K562 (cell line): ENCODE data around the gene FAM114A2. TPM values are rescaled to one million over a fixed set of nuclear protein-coding genes. Genes with fewer than 3 reads are reported as not detected.
A peak's percentile ranks its signal among the peaks of the same experiment; 100 is the strongest.

ENCODE experiments used
- ATAC-seq: fragments of 200-7000 bp; cut with Tn5 transposase; 3 replicates; pipeline ENCODE4 v1.9.1; 2020; ENCODE audit warnings: moderate library complexity
- BruUV-seq: library from RNA; stranded (reverse); fragments of 400-500 nt; replicated peaks from 2 replicates; lab custom pipeline; 2021; lab: Mats Ljungman, UMichigan
- CTCF ChIA-PET: fragments of 300-600 bp; formaldehyde crosslinking; extraction: SDS; loops from one replicate; lab custom pipeline; 2021; ENCODE audit warnings: low intra/inter-chr PET ratio; lab: Yijun Ruan, JAX
- POLR2A ChIA-PET: fragments of 300-600, 350-650 bp; sonication (Branson Sonifier 250); formaldehyde crosslinking; extraction: SDS; loops from one replicate; lab custom pipeline; 2021; ENCODE audit warnings: antibody characterized with exemption, inconsistent platforms; lab: Yijun Ruan, JAX
- DNase-seq, 4 experiments: peaks; one replicate each; pipeline versions ENCODE4 v3.0.0 to v3.0.0-alpha.2; 2011 to 2018; ENCODE audit warnings: low spot score in 3 of 4, mixed read lengths in 3 of 4; ENCODE audit errors: extremely low read depth in 1 of 4
- FAIRE-seq: peaks from 2 replicates; lab custom pipeline; 2011; peaks lifted over from hg19 to GRCh38; lab: Jason Lieb, UNC
- H2AFZ ChIP-seq: 2 replicates; pipeline ENCODE4 v1.6.0; 2011; ENCODE audit warnings: low read depth, low read length, control low read depth, inconsistent platforms
- H3K27ac ChIP-seq: fragments of 200-600 bp; 3 replicates; pipeline ENCODE4 v1.8.0; 2011; ENCODE audit warnings: low read depth, mild to moderate bottlenecking, control low read depth, inconsistent platforms, low read length, moderate library complexity, mixed read lengths; ENCODE audit errors: extremely low read depth
- H3K27me3 ChIP-seq, 2 experiments: fragments of 300-600 bp in 1 of 2; 2 replicates in 1 of 2; 3 replicates in 1 of 2; pipeline versions ENCODE4 v1.6.0 to v1.8.0; 2011; ENCODE audit warnings: inconsistent platforms in 2 of 2, low read length in 2 of 2, mild to moderate bottlenecking in 1 of 2, mixed read lengths in 1 of 2, moderate library complexity in 1 of 2; ENCODE audit not compliant: control insufficient read depth in 2 of 2, insufficient read depth in 2 of 2
- H3K36me3 ChIP-seq: fragments of 300-600 bp; 3 replicates; pipeline ENCODE4 v1.8.0; 2011; ENCODE audit warnings: mild to moderate bottlenecking, low read length, inconsistent platforms; ENCODE audit not compliant: control insufficient read depth, insufficient read depth
- H3K4me1 ChIP-seq, 2 experiments: fragments of 200-600 bp in 1 of 2; replicated peaks in 1 of 2; 2 replicates in 1 of 2; 3 replicates in 1 of 2; pipeline versions ENCODE4 v1.5.1 to v1.8.0; 2011; ENCODE audit warnings: inconsistent platforms in 2 of 2, low read length in 2 of 2, mild to moderate bottlenecking in 1 of 2, mixed read lengths in 1 of 2, moderate library complexity in 1 of 2; ENCODE audit not compliant: control insufficient read depth in 2 of 2, insufficient read depth in 2 of 2
- H3K4me2 ChIP-seq: 2 replicates; pipeline ENCODE4 v1.6.1; 2011; ENCODE audit warnings: low read length, control low read depth, inconsistent platforms, mixed read lengths; ENCODE audit not compliant: insufficient read depth
- H3K4me3 ChIP-seq: fragments of 200-600 bp; sonication (generic), shearing (Covaris generic); 2 replicates; pipeline ENCODE4 v1.5.1; 2016; ENCODE audit warnings: control low read depth, inconsistent platforms
- H3K79me2 ChIP-seq: fragments of 200-600 bp; 3 replicates; pipeline ENCODE4 v1.8.0; 2011; ENCODE audit warnings: low read length, inconsistent platforms; ENCODE audit not compliant: control insufficient read depth, insufficient read depth
- H3K9ac ChIP-seq, 2 experiments: 2 replicates each; pipeline versions ENCODE4 v1.6.0 to v1.6.1; 2011; ENCODE audit warnings: low read depth in 2 of 2, low read length in 2 of 2, control low read depth in 1 of 2, inconsistent platforms in 1 of 2, mild to moderate bottlenecking in 1 of 2, mixed read lengths in 1 of 2; ENCODE audit not compliant: insufficient read depth in 1 of 2
- H3K9me1 ChIP-seq: one replicate; pipeline ENCODE4 v1.6.0; 2011; ENCODE audit warnings: inconsistent platforms, mild to moderate bottlenecking, low read length, moderate library complexity; ENCODE audit not compliant: control insufficient read depth, insufficient read depth
- H3K9me3 ChIP-seq: replicated peaks from 2 replicates; pipeline ENCODE4 v1.5.1; 2011; ENCODE audit warnings: low read depth, low read length, inconsistent platforms; ENCODE audit not compliant: control insufficient read depth, insufficient read depth
- H4K20me1 ChIP-seq: replicated peaks from 2 replicates; pipeline ENCODE4 v1.6.1; 2011; ENCODE audit warnings: low read length, inconsistent platforms, mixed read lengths; ENCODE audit not compliant: control insufficient read depth, insufficient read depth
- BACH1 ChIP-seq: fragments of 200-800 bp; sonication (Bioruptor generic); IDR thresholded peaks from 2 replicates; pipeline ENCODE4 v1.6.1; 2016; ENCODE audit warnings: missing genetic modification characterization, missing compliant biosample characterization
- CTBP1 ChIP-seq: fragments of 450-650 bp; IDR thresholded peaks from 2 replicates; pipeline ENCODE4 v1.6.1; 2016; ENCODE audit warnings: borderline replicate concordance
- DNMT1 ChIP-seq: fragments of 450-650 bp; IDR thresholded peaks from 2 replicates; pipeline ENCODE4 v1.6.1; 2016; ENCODE audit warnings: antibody characterized with exemption, mild to moderate bottlenecking
- ESRRB ChIP-seq: fragments of 250-450 bp; sonication (Bioruptor Pico); IDR thresholded peaks from 2 replicates; pipeline ENCODE4 v1.5.0; 2020; ENCODE audit warnings: mild to moderate bottlenecking, moderate library complexity, borderline replicate concordance
- HDAC6 ChIP-seq: IDR thresholded peaks from 2 replicates; pipeline ENCODE4 v1.6.1; 2012; ENCODE audit warnings: low read depth, mild to moderate bottlenecking, control low read depth, inconsistent platforms, low read length, moderate library complexity
- HDAC8 ChIP-seq: fragments of 450-650 bp; IDR thresholded peaks from 2 replicates; pipeline ENCODE4 v1.6.1; 2016; ENCODE audit warnings: mild to moderate bottlenecking, missing genetic modification characterization, moderate library complexity, missing compliant biosample characterization
- HMGN3 ChIP-seq: IDR thresholded peaks from 2 replicates; pipeline ENCODE4 v1.6.1; 2011; ENCODE audit warnings: borderline replicate concordance, low read depth, mild to moderate bottlenecking, mixed read lengths, low read length; ENCODE audit not compliant: insufficient read length; ENCODE audit errors: extremely low read depth
- KLF13 ChIP-seq: fragments of 450-650 bp; IDR thresholded peaks from 2 replicates; pipeline ENCODE4 v1.6.1; 2016; ENCODE audit warnings: missing genetic modification characterization, low read depth, mild to moderate bottlenecking, missing compliant biosample characterization, moderate library complexity, borderline replicate concordance
- MCM3 ChIP-seq: fragments of 450-650 bp; IDR thresholded peaks from 2 replicates; pipeline ENCODE4 v1.6.1; 2016
- NFRKB ChIP-seq: fragments of 450-650 bp; IDR thresholded peaks from 2 replicates; pipeline ENCODE4 v1.6.1; 2016; ENCODE audit warnings: low read depth
- RAD21 ChIP-seq, 2 experiments: fragments of 250-450 bp in 1 of 2; fragments of 450-650 bp in 1 of 2; sonication (Bioruptor Pico) in 1 of 2; formaldehyde crosslinking in 1 of 2; IDR thresholded peaks in 1 of 2; conservative IDR thresholded peaks in 1 of 2; 2 replicates each; pipeline versions ENCODE4 v1.4.0 to v1.8.0; 2020 to 2022; ENCODE audit warnings: mild to moderate bottlenecking in 2 of 2, moderate library complexity in 1 of 2
- RBM25 ChIP-seq: fragments of 200-400 bp; formaldehyde crosslinking; IDR thresholded peaks from 2 replicates; pipeline ENCODE4 v1.6.1; 2018; ENCODE audit warnings: low read length, low read depth, moderate library complexity; ENCODE audit not compliant: severe bottlenecking
- SP1 ChIP-seq: sonication (generic); formaldehyde crosslinking; IDR thresholded peaks from 2 replicates; pipeline ENCODE4 v1.8.1; 2022; ENCODE audit warnings: mild to moderate bottlenecking, missing genetic modification reagents
- TAF15 ChIP-seq: fragments of 200-400 bp; formaldehyde crosslinking; IDR thresholded peaks from 2 replicates; pipeline ENCODE4 v1.6.1; 2017; ENCODE audit warnings: mild to moderate bottlenecking, low read depth, low read length, moderate library complexity
- TCFL5 ChIP-seq: fragments of 250-450 bp; sonication (Bioruptor Pico); conservative IDR thresholded peaks from 2 replicates; pipeline ENCODE4 v1.6.1; 2021; ENCODE audit warnings: mild to moderate bottlenecking, moderate library complexity, matching md5 sums
- TOE1 ChIP-seq, 2 experiments: fragments of 450-650 bp in 1 of 2; sonication (generic) in 1 of 2; formaldehyde crosslinking in 1 of 2; IDR thresholded peaks; 2 replicates each; pipeline versions ENCODE4 v1.7.1 to v1.8.0; 2016 to 2022; ENCODE audit warnings: borderline replicate concordance in 2 of 2, mild to moderate bottlenecking in 2 of 2, antibody characterized with exemption in 1 of 2, inconsistent platforms in 1 of 2, low read depth in 1 of 2, missing genetic modification reagents in 1 of 2, moderate library complexity in 1 of 2
- ZNF197 ChIP-seq: fragments of 200-800 bp; sonication (Bioruptor generic); IDR thresholded peaks from 2 replicates; pipeline ENCODE4 v1.6.1; 2016; ENCODE audit warnings: low read depth, missing genetic modification characterization, missing compliant biosample characterization
- ZNF707 ChIP-seq: fragments of 250-450 bp; sonication (Bioruptor Pico); conservative IDR thresholded peaks from 2 replicates; pipeline ENCODE4 v1.8.0; 2022; ENCODE audit warnings: inconsistent platforms, mild to moderate bottlenecking, moderate library complexity
- WGBS: fragments of 100-300 bp; shearing (Covaris generic); methylation state at CpG from one replicate; pipeline ENCODE4 v1.1.6; 2016; ENCODE audit warnings: low coverage, mixed read lengths; ENCODE audit not compliant: insufficient coverage; ENCODE audit errors: missing lambda C conversion rate; 5-methylcytosine and 5-hydroxymethylcytosine counted together
- in situ Hi-C: fragments of 300-500 bp; cut with MboI; formaldehyde crosslinking; loops from 4 replicates; pipeline ENCODE4 v1.15.0; 2018; ENCODE audit warnings: inconsistent platforms, mixed read lengths
- intact Hi-C: fragments of 100-400 bp; cut with micrococcal nuclease; formaldehyde crosslinking; loops from 2 replicates; pipeline ENCODE4 v1.14.2; 2022
- polyA plus RNA-seq, 8 experiments: library from polyadenylated mRNA; depleted of rRNA in 4 of 8; stranded (reverse) in 5 of 8; unstranded in 3 of 8; fragments of >200 nt; fragmentation: Nextera tagmentation in 2 of 8; fragmentation: Illumina TruSeq in 1 of 8; extraction: Ambion mirVana in 2 of 8; extraction: Trizol in 1 of 8; gene quantifications; 2 replicates each; pipeline versions ENCODE4 v1.2.1 to v1.2.3, GENCODE V29; 2011 to 2014; ENCODE audit warnings: inconsistent platforms in 1 of 8, missing spikeins in 1 of 8
- total RNA-seq, 7 experiments: library from RNA; depleted of rRNA in 6 of 7; stranded (reverse); fragments of >200 nt in 6 of 7; fragmentation: Illumina TruSeq in 2 of 7; extraction: Trizol in 2 of 7; gene quantifications; 2 replicates each; pipeline versions ENCODE4 v1.2.1 to v1.2.3, GENCODE V29; 2011 to 2021; ENCODE audit warnings: low replicate concordance in 1 of 7
- TF ChIP-seq, protein P1 (sequence below): fragments of 450-650 bp; IDR thresholded peaks from one replicate; pipeline ENCODE4 v1.6.1; 2018; ENCODE audit warnings: mild to moderate bottlenecking, moderate library complexity; ENCODE audit not compliant: partially characterized antibody

The FAM114A2 gene
- total and polyA plus RNA-seq, 9 of the 15 experiments (the other 6 are each of a cell fraction or from before 2014, with no cell fraction given), result 14.4 to 28.1 (median 21.2) TPM

DNA sequence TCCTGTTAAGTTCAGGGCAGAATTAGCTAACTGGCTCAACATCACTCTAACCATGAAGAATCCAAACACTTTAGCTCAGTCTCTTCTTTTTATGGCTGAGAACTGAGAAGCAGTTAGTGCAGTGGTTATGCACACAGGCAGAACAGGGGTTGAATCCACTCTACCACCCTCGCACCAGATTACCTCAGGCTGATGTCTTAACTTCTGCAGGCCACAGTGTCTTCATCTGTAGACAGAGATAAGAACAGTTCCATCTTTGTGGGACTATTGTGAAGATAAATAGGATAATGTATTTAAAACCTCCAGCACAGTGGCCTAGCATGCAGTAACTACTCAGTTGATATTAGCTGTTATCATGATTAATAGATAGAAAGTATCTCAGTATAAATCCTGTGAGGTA is 54.8 kb downstream of the FAM114A2 start (continued):
- TF ChIP-seq CTBP1 (peak; percentile 33; the same call in 1 of the 2 replicates), ZNF707 (CRISPR knock-in tag) (no peak), HDAC8 (tag) (no peak), RAD21 (CRISPR knock-in tag; conservative IDR thresholded peaks at IDR 0.05 in 1 of 2, IDR thresholded peaks at IDR 0.05 in 1 of 2) (no peak), RBM25 (no peak)
- TF ChIP-seq, all 486 proteins: peak for 9

DNA sequence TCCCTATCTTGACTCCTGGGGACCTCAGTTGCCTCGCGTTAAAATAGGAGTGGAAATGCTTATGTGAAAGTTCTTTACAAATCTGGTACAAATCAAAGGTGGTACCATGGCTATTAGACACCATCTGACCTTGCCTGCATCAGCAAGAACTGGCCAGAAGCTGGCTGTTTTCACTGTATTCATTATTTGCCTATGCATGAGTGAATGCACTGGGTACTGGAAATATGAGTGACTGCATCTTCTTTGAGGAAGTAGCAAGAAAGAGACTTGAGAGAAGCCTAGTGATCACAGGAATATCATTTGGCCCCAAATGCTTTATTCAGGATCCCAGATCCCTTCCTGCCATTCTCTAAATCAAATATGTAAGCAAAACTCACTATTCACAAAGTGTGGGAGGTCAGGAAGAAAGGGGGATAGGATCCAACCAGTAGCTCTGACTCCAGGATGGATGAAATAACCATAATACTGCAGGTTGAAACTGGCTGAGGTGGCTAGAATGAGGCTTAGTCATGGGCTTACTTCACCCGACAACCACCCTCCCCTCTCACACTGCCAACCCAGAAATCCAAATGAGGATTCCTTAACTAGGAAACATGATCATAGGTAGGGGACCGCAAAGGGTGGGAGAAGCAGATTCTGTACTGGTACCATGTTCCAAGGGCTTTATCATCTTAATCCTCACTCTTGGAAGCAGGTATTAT is 56.7 kb downstream of the FAM114A2 start:
- POLR2A ChIA-PET, result no interaction called here
- H3K9me3 ChIP-seq, result no peaks in the 10 kb centered on the region
- in situ Hi-C loops, result loop anchor here (5.0 to 10.0 kb wide), 2 partner anchors 203 to 415 kb away; no protein-coding TSS in a partner anchor
- no peak for TF ChIP-seq TOE1 (IDR thresholded peaks at IDR 0.05; ENCODE audit: borderline replicate concordance)
- TF ChIP-seq TOE1 (CRISPR knock-in tag; IDR thresholded peaks at IDR 0.05; ENCODE audit: borderline replicate concordance, low read depth), result no peak
- no peak for TF ChIP-seq HDAC6
- no peak for TF ChIP-seq KLF13 (tag)
- TF ChIP-seq ESRRB (CRISPR knock-in tag), result no peak
- TF ChIP-seq DNMT1, result no peak
- no peak for TF ChIP-seq TAF15
- TF ChIP-seq, protein P1, sequence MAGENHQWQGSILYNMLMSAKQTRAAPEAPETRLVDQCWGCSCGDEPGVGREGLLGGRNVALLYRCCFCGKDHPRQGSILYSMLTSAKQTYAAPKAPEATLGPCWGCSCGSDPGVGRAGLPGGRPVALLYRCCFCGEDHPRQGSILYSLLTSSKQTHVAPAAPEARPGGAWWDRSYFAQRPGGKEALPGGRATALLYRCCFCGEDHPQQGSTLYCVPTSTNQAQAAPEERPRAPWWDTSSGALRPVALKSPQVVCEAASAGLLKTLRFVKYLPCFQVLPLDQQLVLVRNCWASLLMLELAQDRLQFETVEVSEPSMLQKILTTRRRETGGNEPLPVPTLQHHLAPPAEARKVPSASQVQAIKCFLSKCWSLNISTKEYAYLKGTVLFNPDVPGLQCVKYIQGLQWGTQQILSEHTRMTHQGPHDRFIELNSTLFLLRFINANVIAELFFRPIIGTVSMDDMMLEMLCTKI, result no peak
- TF ChIP-seq NFRKB, result no peak
- TF ChIP-seq MCM3, result no peak
- TF ChIP-seq TCFL5, result no peak
- no peak for TF ChIP-seq SP1
- no peak for TF ChIP-seq ZNF197 (CRISPR knock-in tag)
- no peak for TF ChIP-seq HMGN3
- TF ChIP-seq BACH1 (tag), result no peak

More for the DNA sequence above, 56.7 kb downstream of the FAM114A2 start:
- Histone ChIP-seq H3K36me3 (no peaks in the 10 kb centered on the region), H4K20me1 (no peaks in the 10 kb centered on the region), H3K9ac (no peak overlapping the region), H2AFZ (no peak overlapping the region), H3K27ac (no peak overlapping the region), H3K4me2 (no peak overlapping the region), H3K9me1 (no peaks in the 10 kb centered on the region), H3K27me3 (no peaks in the 10 kb centered on the region; a peak in 1 of 5 replicates), H3K4me1 (peaks cover 0 to 23% of the 10 kb centered on the region in 2 experiments; a peak in 3 of 5 replicates), H3K4me3 (no peak overlapping the region), H3K79me2 (no peaks in the 10 kb centered on the region)
- DNase-seq (no peak), ATAC-seq (no peak), FAIRE-seq (no peak)
- intact Hi-C loops, result no loop called here
- BruUV-seq, result no TSS peak
- WGBS, result 71% methylated on average over 4 of the region's 4 CpGs
- CTCF ChIA-PET, result no interaction called here
